B cell (primary cell): ENCODE data around the gene PPP1R3E. TPM values are rescaled to one million over a fixed set of nuclear protein-coding genes. Genes with fewer than 3 reads are reported as not detected.
A peak's percentile ranks its signal among the peaks of the same experiment; 100 is the strongest.

ENCODE experiments used
- ATAC-seq: fragments of 200-7000 bp; cut with Tn5 transposase; one replicate; pipeline ENCODE4 v1.10.0; 2021; ENCODE audit warnings: low read depth, mild to moderate bottlenecking, moderate number of reproducible peaks, moderate library complexity
- CTCF ChIA-PET: fragments of 350-600 bp; sonication (Branson Sonifier 250); formaldehyde crosslinking; loops from one replicate; lab custom pipeline; 2021; ENCODE audit warnings: antibody characterized with exemption, inconsistent platforms; lab: Charles Lee
- POLR2A ChIA-PET: fragments of 350-600 bp; sonication (Branson Sonifier 250); formaldehyde crosslinking; loops from one replicate; lab custom pipeline; 2021; ENCODE audit warnings: antibody characterized with exemption; lab: Charles Lee
- DNase-seq: peaks from one replicate; pipeline ENCODE4 v3.0.0; 2013
- H2AFZ ChIP-seq: 2 replicates; pipeline ENCODE4 v1.6.1; 2012; ENCODE audit warnings: mild to moderate bottlenecking, low read depth, low read length; ENCODE audit not compliant: insufficient read depth, poor library complexity, severe bottlenecking
- H3K27ac ChIP-seq, 2 donors: 1 replicate in 1 of 2; 2 replicates in 1 of 2; pipeline ENCODE4 v1.5.1; 2012 to 2013; ENCODE audit warnings: low read length in 2 of 2, mild to moderate bottlenecking in 2 of 2, moderate library complexity in 1 of 2
- H3K27me3 ChIP-seq, 4 experiments: fragments of 200-600 bp in 1 of 4; sonication (generic) in 1 of 4; replicated peaks in 1 of 4; 1 replicate in 2 of 4; 2 replicates in 2 of 4; pipeline versions ENCODE4 v1.6.1 to v1.7.0; 2013 to 2016; ENCODE audit warnings: low read length in 3 of 4, mild to moderate bottlenecking in 2 of 4, mixed read lengths in 1 of 4, moderate library complexity in 1 of 4; ENCODE audit not compliant: insufficient read depth in 4 of 4, control insufficient read depth in 3 of 4; ENCODE audit errors: control extremely low read depth in 1 of 4
- H3K36me3 ChIP-seq, 2 experiments: replicated peaks in 1 of 2; 1 replicate in 1 of 2; 2 replicates in 1 of 2; pipeline versions ENCODE4 v1.6.1 to v1.7.1; 2013; ENCODE audit warnings: low read length in 1 of 2; ENCODE audit not compliant: insufficient read depth in 2 of 2, control insufficient read depth in 1 of 2; ENCODE audit errors: control extremely low read depth in 1 of 2, extremely low read depth in 1 of 2
- H3K4me1 ChIP-seq, 2 donors: fragments of 200-600 bp in 1 of 2; sonication (generic) in 1 of 2; 1 replicate in 1 of 2; 2 replicates in 1 of 2; pipeline versions ENCODE4 v1.5.1 to v1.6.1; 2013 to 2017; ENCODE audit warnings: low read length in 2 of 2; ENCODE audit not compliant: control insufficient read depth in 2 of 2, insufficient read depth in 2 of 2
- H3K4me2 ChIP-seq: replicated peaks from 2 replicates; pipeline ENCODE3; 2012; ENCODE audit warnings: mild to moderate bottlenecking, low read depth, low read length; ENCODE audit not compliant: poor library complexity, severe bottlenecking
- H3K4me3 ChIP-seq, 5 experiments: fragments of 200-600 bp in 1 of 5; sonication (generic) in 1 of 5; 1 replicate in 3 of 5; 2 replicates in 2 of 5; pipeline versions ENCODE4 v1.5.1 to v1.7.0; 2011 to 2016; ENCODE audit warnings: low read length in 4 of 5, mild to moderate bottlenecking in 4 of 5, low read depth in 2 of 5, control low read depth in 1 of 5, moderate library complexity in 1 of 5; ENCODE audit not compliant: insufficient read depth in 1 of 5; ENCODE audit errors: control extremely low read depth in 1 of 5, extremely low read depth in 1 of 5
- H3K79me2 ChIP-seq: fragments of 200-600 bp; sonication (generic); one replicate; pipeline ENCODE4 v1.6.0; 2016; ENCODE audit warnings: low read length; ENCODE audit not compliant: control insufficient read depth, insufficient read depth
- H3K9ac ChIP-seq: fragments of 200-600 bp; sonication (generic); 2 replicates; pipeline ENCODE4 v1.6.1; 2017; ENCODE audit warnings: mild to moderate bottlenecking, low read length, moderate library complexity
- H3K9me3 ChIP-seq, 3 donors: one replicate each; pipeline versions ENCODE4 v1.6.1 to v1.7.1; 2013; ENCODE audit warnings: low read length in 2 of 3; ENCODE audit not compliant: control insufficient read depth in 2 of 3, insufficient read depth in 1 of 3; ENCODE audit errors: control extremely low read depth in 1 of 3
- H4K20me1 ChIP-seq: 2 replicates; pipeline ENCODE4 v1.6.0; 2012; ENCODE audit warnings: mild to moderate bottlenecking, low read length; ENCODE audit not compliant: insufficient read depth, control insufficient read depth, poor library complexity, severe bottlenecking
- H3K27ac Mint-ChIP-seq: one replicate; pipeline ENCODE4 v1.8.0; 2021; ENCODE audit warnings: mixed read lengths
- H3K27me3 Mint-ChIP-seq: one replicate; pipeline ENCODE4 v1.8.0; 2021; ENCODE audit warnings: mixed read lengths
- H3K4me1 Mint-ChIP-seq: one replicate; pipeline ENCODE4 v1.8.0; 2021; ENCODE audit warnings: mixed read lengths
- H3K4me3 Mint-ChIP-seq: one replicate; pipeline ENCODE4 v1.8.0; 2021; ENCODE audit warnings: mixed read lengths
- H3K9me3 Mint-ChIP-seq: one replicate; pipeline ENCODE4 v1.8.0; 2022; ENCODE audit warnings: mixed read lengths; ENCODE audit not compliant: insufficient read depth
- CTCF ChIP-seq: fragments of 200-600 bp; IDR thresholded peaks from one replicate; pipeline ENCODE4 v1.8.0; 2022; ENCODE audit warnings: antibody characterized with exemption, mild to moderate bottlenecking
- EZH2 ChIP-seq: IDR thresholded peaks from 2 replicates; pipeline ENCODE4 v1.6.1; 2012; ENCODE audit warnings: borderline replicate concordance, low read depth, mild to moderate bottlenecking, moderate library complexity, low read length; ENCODE audit not compliant: insufficient read depth, poor library complexity, severe bottlenecking
- WGBS: methylation state at CpG from one replicate; pipeline ENCODE4 v1.1.5; 2013; ENCODE audit warnings: missing lambda C conversion rate; ENCODE audit not compliant: insufficient coverage; 5-methylcytosine and 5-hydroxymethylcytosine counted together
- intact Hi-C: fragments of 100-400 bp; cut with micrococcal nuclease; formaldehyde crosslinking; loops from one replicate; pipeline ENCODE4 v1.10.0; 2022
- polyA plus RNA-seq: library from polyadenylated mRNA; depleted of rRNA; stranded (reverse); fragments of >200 nt; gene quantifications from 2 replicates; pipeline ENCODE4 v1.2.3, GENCODE V29; 2012
- total RNA-seq, 2 donors: library from RNA; stranded (reverse); fragments of 120-200 nt in 1 of 2; gene quantifications; 1 replicate in 1 of 2; 2 replicates in 1 of 2; pipeline versions ENCODE4 v1.2.3 to v1.2.4, GENCODE V29; 2013 to 2022

PPP1R3E gene
- total and polyA plus RNA-seq, 2 donors (not counting 1 experiment from before 2014, with no cell fraction given), result 56.9 to 76.7 TPM

- DNase-seq, result no peak
- CTCF ChIA-PET, result interaction anchor here (0.7 to 4.6 kb wide), 2 partner anchors 13 to 347 kb away, joined by 3 to 56 read pairs; partner anchors contain the start of gene PPP1R3E
- Histone ChIP-seq H3K79me2 (peaks cover 14% of the 10 kb centered on the region), H4K20me1 (no peaks in the 10 kb centered on the region), H3K4me3 (peak overlapping the region; percentile 56 to 90 (median 83)), H3K36me3 (no peaks in the 10 kb centered on the region), H3K27me3 (no peaks in the 10 kb centered on the region), H3K9ac (peak overlapping the region; percentile 83), H3K4me2 (peak overlapping the region; percentile 84), H3K9me3 (no peaks in the 10 kb centered on the region), H3K27ac (peak overlapping the region; percentile 47 to 83), H3K4me1 (peaks cover 13 to 17% of the 10 kb centered on the region in 2 donors), H2AFZ (peak overlapping the region; percentile 92)
- peak; percentile 3 for ATAC-seq
- Mint-ChIP-seq H3K9me3 (no peaks in the 10 kb centered on the region), H3K4me3 (peak overlapping the region; percentile 98), H3K4me1 (peaks cover 23% of the 10 kb centered on the region), H3K27ac (peak overlapping the region; percentile 86), H3K27me3 (no peaks in the 10 kb centered on the region)
- POLR2A ChIA-PET, result interaction anchor here (0.8 to 1.7 kb wide), 4 partner anchors 10 to 1364 kb away, joined by 3 to 26 read pairs (median 8); partner anchors contain the start of genes PABPN1 and PPP1R3E
- 0% methylated on average over 14 of the region's 22 CpGs for WGBS
- no peak for TF ChIP-seq CTCF
- TF ChIP-seq EZH2, result no peak
- intact Hi-C loops, result loop anchor here (1.0 to 10.0 kb wide), 8 partner anchors 10 to 696 kb away; partner anchors contain the start of genes ACIN1, AP1G2, C14orf119 and DAD1
These were observed 17.1 kb downstream of the PPP1R3E start for GRCh38 chr14:23285530-23286019.
